ENCODE data around the gene FCER2. TPM values are rescaled to one million over a fixed set of nuclear protein-coding genes. Genes with fewer than 3 reads are reported as not detected.
"Not testable (repeated sequence)": the region's sequence is repeated elsewhere in the genome, so short reads cannot be mapped to it uniquely, and the experiment has no call there.

The FCER2 gene, protein sequence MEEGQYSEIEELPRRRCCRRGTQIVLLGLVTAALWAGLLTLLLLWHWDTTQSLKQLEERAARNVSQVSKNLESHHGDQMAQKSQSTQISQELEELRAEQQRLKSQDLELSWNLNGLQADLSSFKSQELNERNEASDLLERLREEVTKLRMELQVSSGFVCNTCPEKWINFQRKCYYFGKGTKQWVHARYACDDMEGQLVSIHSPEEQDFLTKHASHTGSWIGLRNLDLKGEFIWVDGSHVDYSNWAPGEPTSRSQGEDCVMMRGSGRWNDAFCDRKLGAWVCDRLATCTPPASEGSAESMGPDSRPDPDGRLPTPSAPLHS
- under 1 TPM; 0.60 to 0.95 TPM for total RNA-seq

DNA sequence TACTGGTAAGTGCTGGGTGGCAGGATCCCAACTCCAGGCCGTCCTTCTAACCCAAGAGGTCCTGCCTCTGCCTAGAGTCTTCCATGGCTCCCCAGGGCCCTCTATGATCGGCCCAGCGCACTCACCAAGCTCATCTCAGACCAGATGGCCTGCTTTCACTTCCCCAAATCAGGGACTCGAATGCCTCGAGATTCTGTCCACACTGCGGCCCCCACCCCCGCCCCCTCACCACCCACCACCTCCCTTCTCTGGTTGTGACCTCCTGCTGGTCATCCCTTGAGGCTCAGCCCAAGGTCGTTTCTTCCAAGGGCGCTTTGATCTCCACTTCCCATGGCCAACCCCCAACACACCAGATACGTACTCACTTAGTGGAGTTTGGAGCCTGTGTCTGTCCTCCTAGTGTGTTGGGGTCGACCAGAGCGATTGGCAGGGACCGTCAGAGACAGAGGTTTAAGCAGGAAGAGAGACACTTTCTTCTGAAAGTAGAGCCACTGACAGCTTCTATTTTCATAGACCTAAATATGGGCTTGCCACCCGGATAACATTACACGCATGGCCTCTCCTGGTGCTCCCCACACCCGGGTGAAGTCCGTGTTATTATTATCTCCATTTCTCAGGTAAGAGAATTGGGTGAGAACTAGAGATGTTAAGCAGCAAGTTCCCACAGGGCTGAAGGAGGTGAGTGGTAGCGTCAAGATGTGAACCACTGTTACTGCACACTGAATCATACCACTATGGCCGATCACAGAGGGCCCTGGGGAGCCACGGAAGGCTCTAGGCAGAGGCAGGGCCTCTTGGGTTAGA is at the start of gene FCER2:
Gene FCER2, minus strand, starts transcription at position 478 of the 804 bp plus-strand sequence. CDS start 2,371 bp downstream, outside the sequence.
- H3K4me1 Mint-ChIP-seq = peaks cover 32% of the 10 kb centered on the region
- CTCF ChIA-PET = interaction anchor here (1.2 kb wide), 1 partner anchor 21 kb away, joined by 3 read pairs; the partner anchor contains the start of gene TRAPPC5
- DNase-seq = no peak
- no peak within 1 kb of the TSS for H3K27ac Mint-ChIP-seq
- no peaks in the 10 kb centered on the region for H3K9me3 Mint-ChIP-seq
- POLR2A ChIA-PET = no interaction called here
- H3K4me3 Mint-ChIP-seq = no peak within 1 kb of the TSS
- H3K36me3 Mint-ChIP-seq (ENCODE audit: low read depth) = no peaks in the 10 kb centered on the region
- peaks cover 28% of the 10 kb centered on the region for H3K27me3 Mint-ChIP-seq

DNA sequence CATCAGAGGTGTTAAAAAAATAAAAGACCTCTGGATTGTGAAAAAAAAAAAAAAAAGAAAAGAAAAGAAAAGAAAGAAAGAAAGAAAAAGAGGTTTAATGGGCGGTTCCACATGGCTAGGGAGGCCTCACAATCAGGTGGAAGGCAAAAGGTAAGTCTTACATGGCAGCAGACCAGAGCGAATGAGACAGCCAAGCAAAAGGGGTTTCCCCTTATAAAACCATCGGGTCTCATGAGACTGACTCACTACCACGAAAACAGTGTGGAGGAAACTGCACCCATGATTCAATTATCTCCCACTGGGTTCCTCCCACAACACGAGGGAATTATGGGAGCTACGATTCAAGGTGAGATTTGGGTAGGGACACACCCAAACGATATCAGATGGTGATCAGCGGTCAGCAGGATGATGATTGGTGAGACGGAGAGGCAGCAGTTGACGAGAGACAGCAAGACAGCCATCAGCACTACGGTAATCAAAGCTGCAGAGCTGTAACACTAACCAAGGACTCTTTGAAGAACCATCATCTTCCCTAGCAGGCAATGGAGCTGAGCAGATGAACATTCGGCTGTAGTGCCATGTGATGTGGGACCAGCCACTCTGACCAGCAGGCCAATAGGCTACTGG is 49.3 kb upstream of the FCER2 start:
- DNase-seq = no peak
- peaks cover 21% of the 10 kb centered on the region for H3K27me3 Mint-ChIP-seq
- peaks cover 5% of the 10 kb centered on the region for H3K4me1 Mint-ChIP-seq
- ChIA-PET POLR2A (no interaction called here), CTCF (no interaction called here)
- H3K4me3 Mint-ChIP-seq = no peak overlapping the region
- no peak overlapping the region for H3K27ac Mint-ChIP-seq
- H3K9me3 Mint-ChIP-seq = peaks cover 16% of the 10 kb centered on the region
- peaks cover 2% of the 10 kb centered on the region for H3K36me3 Mint-ChIP-seq (ENCODE audit: low read depth)

GRCh38 chr19:7748756-7749155 is 46.8 kb upstream of the FCER2 start:
- peaks cover 5% of the 10 kb centered on the region for H3K4me1 Mint-ChIP-seq
- H3K27ac Mint-ChIP-seq = no peak overlapping the region
- no peaks in the 10 kb centered on the region for H3K36me3 Mint-ChIP-seq (ENCODE audit: low read depth)
- H3K4me3 Mint-ChIP-seq = no peak overlapping the region
- no peak for DNase-seq
- peaks cover 9% of the 10 kb centered on the region for H3K9me3 Mint-ChIP-seq
- CTCF ChIA-PET = interaction anchor here (1.0 kb wide), 1 partner anchor 68 kb away, joined by 3 read pairs; the partner anchor contains the start of gene TRAPPC5
- POLR2A ChIA-PET = no interaction called here
- peaks cover 5% of the 10 kb centered on the region for H3K27me3 Mint-ChIP-seq

- ChIA-PET POLR2A (no interaction called here), CTCF (interaction anchor here (1.0 kb wide), 1 partner anchor 67 kb away, joined by 3 read pairs; the partner anchor contains the start of gene TRAPPC5)
- Mint-ChIP-seq H3K36me3 (ENCODE audit: low read depth) (no peaks in the 10 kb centered on the region), H3K27me3 (peaks cover 2% of the 10 kb centered on the region), H3K4me1 (peaks cover 5% of the 10 kb centered on the region), H3K27ac (no peak overlapping the region), H3K9me3 (peaks cover 9% of the 10 kb centered on the region), H3K4me3 (no peak overlapping the region)
- no peak for DNase-seq
Measured at GRCh38 chr19:7748171-7748570, 46.2 kb upstream of the FCER2 start.

GRCh38 chr19:7746903-7747884 is 45.3 kb upstream of the FCER2 start, which contains the start of gene CD209:
CD209 (minus strand) TSS chr19:7747534; CDS start chr19:7747511, 23 bp downstream.
- CTCF ChIA-PET = interaction anchor here (0.8 kb wide), 1 partner anchor 67 kb away, joined by 3 read pairs; the partner anchor contains the start of gene TRAPPC5
- no peaks in the 10 kb centered on the region for H3K27me3 Mint-ChIP-seq
- no peaks in the 10 kb centered on the region for H3K36me3 Mint-ChIP-seq (ENCODE audit: low read depth)
- no peak for DNase-seq
- H3K9me3 Mint-ChIP-seq = peaks cover 9% of the 10 kb centered on the region
- H3K27ac Mint-ChIP-seq = no peak within 1 kb of the TSS
- H3K4me3 Mint-ChIP-seq = no peak within 1 kb of the TSS
- H3K4me1 Mint-ChIP-seq = peaks cover 5% of the 10 kb centered on the region
- POLR2A ChIA-PET = no interaction called here

- H3K27me3 Mint-ChIP-seq; H3K9me3 Mint-ChIP-seq; H3K27ac Mint-ChIP-seq; H3K4me1 Mint-ChIP-seq; POLR2A ChIA-PET; H3K4me3 Mint-ChIP-seq; DNase-seq; H3K36me3 Mint-ChIP-seq (ENCODE audit: low read depth); CTCF ChIA-PET: not testable (repeated sequence)
Measured at GRCh38 chr19:7746306-7746705, 44.4 kb upstream of the FCER2 start.

DNA sequence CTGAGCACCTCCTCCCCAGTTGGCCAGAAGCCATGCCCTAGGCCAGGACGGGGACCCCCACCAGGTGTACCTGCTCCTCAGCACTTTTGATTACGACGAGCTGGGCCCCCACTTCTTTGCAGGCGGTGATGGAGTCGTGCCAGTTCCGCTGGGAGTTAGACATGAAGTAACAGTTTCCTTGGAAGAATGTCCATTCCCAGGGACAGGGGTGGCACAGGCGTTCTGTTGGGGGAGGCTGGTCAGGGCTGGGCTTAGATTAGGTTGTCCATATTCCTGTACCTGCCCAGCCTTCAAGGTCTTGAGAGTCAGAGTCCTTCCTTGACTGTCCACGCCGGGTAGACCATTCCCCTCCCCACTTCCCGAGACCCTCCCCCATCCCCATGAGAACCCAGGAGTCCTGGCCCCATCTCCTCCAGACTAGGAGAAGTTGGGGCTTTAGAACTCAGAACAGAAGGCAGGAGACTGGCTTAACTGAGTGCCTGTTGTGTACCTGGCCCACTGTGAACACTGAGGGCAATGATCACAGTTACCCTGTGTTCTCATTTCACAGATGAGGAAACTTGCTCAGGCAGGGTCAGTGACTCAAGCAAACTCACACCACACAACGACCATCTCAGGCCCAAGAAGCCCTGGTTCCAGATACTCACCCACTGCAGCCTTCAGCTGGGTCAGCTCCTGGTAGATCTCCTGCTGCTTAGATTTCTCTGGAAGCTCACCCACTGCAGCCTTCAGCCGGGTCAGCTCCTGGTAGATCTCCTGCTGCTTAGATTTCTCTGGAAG is 43.1 kb upstream of the FCER2 start:
- POLR2A ChIA-PET = no interaction called here
- H3K4me1 Mint-ChIP-seq = no peaks in the 10 kb centered on the region
- no peaks in the 10 kb centered on the region for H3K36me3 Mint-ChIP-seq (ENCODE audit: low read depth)
- H3K27ac Mint-ChIP-seq = no peak overlapping the region
- peaks cover 4% of the 10 kb centered on the region for H3K9me3 Mint-ChIP-seq
- H3K4me3 Mint-ChIP-seq = no peak overlapping the region
- CTCF ChIA-PET = no interaction called here
- DNase-seq = no peak
- H3K27me3 Mint-ChIP-seq = peaks cover 2% of the 10 kb centered on the region

GRCh38 chr19:7744199-7744786 is 42.4 kb upstream of the FCER2 start:
- H3K4me1 Mint-ChIP-seq = no peaks in the 10 kb centered on the region
- no peaks in the 10 kb centered on the region for H3K36me3 Mint-ChIP-seq (ENCODE audit: low read depth)
- H3K27me3 Mint-ChIP-seq = peaks cover 2% of the 10 kb centered on the region
- ChIA-PET POLR2A (no interaction called here), CTCF (no interaction called here)
- no peak overlapping the region for H3K4me3 Mint-ChIP-seq
- no peak for DNase-seq
- H3K9me3 Mint-ChIP-seq = peaks cover 4% of the 10 kb centered on the region
- H3K27ac Mint-ChIP-seq = no peak overlapping the region

DNA sequence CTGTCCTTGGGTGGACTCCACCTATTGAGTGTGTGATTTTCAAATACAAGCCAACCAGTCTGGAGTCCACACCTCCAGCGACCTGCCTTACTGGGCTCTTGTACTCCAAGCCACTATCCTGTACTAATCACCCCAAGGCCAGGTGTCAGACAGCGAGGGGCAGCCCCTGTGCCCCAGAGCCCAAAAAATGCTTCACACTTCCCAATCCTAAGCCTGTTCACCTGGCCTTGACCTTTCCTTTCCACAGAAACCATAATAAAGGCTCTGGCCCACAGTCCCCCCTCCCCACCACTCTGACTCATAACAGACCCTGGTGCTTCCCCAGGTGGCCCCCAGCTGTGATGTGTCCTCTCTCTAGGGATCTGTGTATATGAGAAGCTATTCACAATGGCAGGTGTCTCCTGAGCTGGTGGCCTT is 41.5 kb upstream of the FCER2 start:
- POLR2A ChIA-PET = no interaction called here
- H3K27me3 Mint-ChIP-seq = peaks cover 5% of the 10 kb centered on the region
- no peak for DNase-seq
- CTCF ChIA-PET = no interaction called here
- H3K4me1 Mint-ChIP-seq = no peaks in the 10 kb centered on the region
- peaks cover 4% of the 10 kb centered on the region for H3K9me3 Mint-ChIP-seq
- H3K36me3 Mint-ChIP-seq (ENCODE audit: low read depth) = no peaks in the 10 kb centered on the region
- H3K27ac Mint-ChIP-seq = no peak overlapping the region
- H3K4me3 Mint-ChIP-seq = no peak overlapping the region

GRCh38 chr19:7742991-7743390 is 41.1 kb upstream of the FCER2 start:
- CTCF ChIA-PET = no interaction called here
- Mint-ChIP-seq H3K4me1 (no peaks in the 10 kb centered on the region), H3K27me3 (peaks cover 7% of the 10 kb centered on the region), H3K36me3 (ENCODE audit: low read depth) (no peaks in the 10 kb centered on the region), H3K27ac (no peak overlapping the region), H3K4me3 (no peak overlapping the region), H3K9me3 (peaks cover 1% of the 10 kb centered on the region)
- POLR2A ChIA-PET = no interaction called here
- no peak for DNase-seq

DNA sequence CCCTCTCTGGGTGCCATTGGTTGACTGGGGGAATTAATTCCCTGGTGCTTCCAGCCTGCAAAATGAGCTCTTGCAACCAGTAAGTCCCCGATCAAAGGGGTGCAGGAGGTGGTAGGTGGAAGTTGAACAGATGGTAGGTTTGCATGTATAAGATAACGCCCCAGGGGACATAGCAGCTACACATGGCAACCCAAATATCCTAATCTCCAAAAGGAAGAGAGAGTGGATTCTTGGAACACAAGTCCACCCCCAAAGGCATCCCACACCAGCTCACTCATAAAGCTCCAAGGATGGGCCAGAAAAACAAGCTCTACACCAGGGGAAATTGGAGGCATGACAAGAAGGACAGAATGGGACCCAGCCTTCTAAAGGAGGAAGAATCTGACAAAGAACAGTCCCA is 40.6 kb upstream of the FCER2 start:
- H3K36me3 Mint-ChIP-seq (ENCODE audit: low read depth) = no peaks in the 10 kb centered on the region
- ChIA-PET POLR2A (no interaction called here), CTCF (no interaction called here)
- no peaks in the 10 kb centered on the region for H3K9me3 Mint-ChIP-seq
- no peak overlapping the region for H3K27ac Mint-ChIP-seq
- H3K27me3 Mint-ChIP-seq = peaks cover 9% of the 10 kb centered on the region
- H3K4me3 Mint-ChIP-seq = no peak overlapping the region
- DNase-seq = no peak
- no peaks in the 10 kb centered on the region for H3K4me1 Mint-ChIP-seq

- Mint-ChIP-seq H3K27ac (no peak overlapping the region), H3K4me3 (no peak overlapping the region), H3K27me3 (peaks cover 16% of the 10 kb centered on the region), H3K36me3 (ENCODE audit: low read depth) (no peaks in the 10 kb centered on the region), H3K9me3 (no peaks in the 10 kb centered on the region), H3K4me1 (no peaks in the 10 kb centered on the region)
- POLR2A ChIA-PET = no interaction called here
- DNase-seq = no peak
- CTCF ChIA-PET = interaction anchor here (0.7 kb wide), 1 partner anchor 59 kb away, joined by 3 read pairs; no protein-coding TSS in a partner anchor
Measured at GRCh38 chr19:7740682-7741054, 38.7 kb upstream of the FCER2 start.

All from activated CD4-positive, alpha-beta memory T cell treated with anti-CD3 and anti-CD28 coated beads, Interleukin-2, amount 10 ng/mL, durations not matched to agents 7 days and 5 days (primary cell).